SH-SY5Y (cell line): ENCODE measurements around the gene ZCCHC17.

ENCODE experiments used
- GATA2 ChIP-seq: IDR thresholded peaks from 2 replicates; pipeline ENCODE4 v1.6.1; 2011; ENCODE audit warnings: mild to moderate bottlenecking, low read depth, low read length
- GATA3 ChIP-seq: IDR thresholded peaks from 2 replicates; pipeline ENCODE4 v1.6.1; 2011; ENCODE audit warnings: low read depth, mild to moderate bottlenecking, low read length, moderate library complexity

GRCh38 chr1:31408788-31409318 is 112.0 kb downstream of the ZCCHC17 start:
- TF ChIP-seq GATA2 (no peak), GATA3 (no peak)
